ENCODE results near the gene CHADL.
"Not testable (repeated sequence)": the region's sequence is repeated elsewhere in the genome, so short reads cannot be mapped to it uniquely, and the experiment has no call there.

Gene CHADL, protein sequence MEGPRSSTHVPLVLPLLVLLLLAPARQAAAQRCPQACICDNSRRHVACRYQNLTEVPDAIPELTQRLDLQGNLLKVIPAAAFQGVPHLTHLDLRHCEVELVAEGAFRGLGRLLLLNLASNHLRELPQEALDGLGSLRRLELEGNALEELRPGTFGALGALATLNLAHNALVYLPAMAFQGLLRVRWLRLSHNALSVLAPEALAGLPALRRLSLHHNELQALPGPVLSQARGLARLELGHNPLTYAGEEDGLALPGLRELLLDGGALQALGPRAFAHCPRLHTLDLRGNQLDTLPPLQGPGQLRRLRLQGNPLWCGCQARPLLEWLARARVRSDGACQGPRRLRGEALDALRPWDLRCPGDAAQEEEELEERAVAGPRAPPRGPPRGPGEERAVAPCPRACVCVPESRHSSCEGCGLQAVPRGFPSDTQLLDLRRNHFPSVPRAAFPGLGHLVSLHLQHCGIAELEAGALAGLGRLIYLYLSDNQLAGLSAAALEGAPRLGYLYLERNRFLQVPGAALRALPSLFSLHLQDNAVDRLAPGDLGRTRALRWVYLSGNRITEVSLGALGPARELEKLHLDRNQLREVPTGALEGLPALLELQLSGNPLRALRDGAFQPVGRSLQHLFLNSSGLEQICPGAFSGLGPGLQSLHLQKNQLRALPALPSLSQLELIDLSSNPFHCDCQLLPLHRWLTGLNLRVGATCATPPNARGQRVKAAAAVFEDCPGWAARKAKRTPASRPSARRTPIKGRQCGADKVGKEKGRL

GRCh38 chr22:41240377-41241132 is at the start of gene CHADL:
TSS of gene CHADL (minus strand) at chr22:41240931. CDS start at chr22:41240881, 50 bp downstream.
- DNase-seq (ENCODE audit: low read depth), result no peak

- no peak for DNase-seq (ENCODE audit: low read depth)
These were observed 48.9 kb upstream of the CHADL start for GRCh38 chr22:41289671-41290070.

GRCh38 chr22:41288245-41288946 is 47.7 kb upstream of the CHADL start:
- no peak for DNase-seq (ENCODE audit: low read depth)

DNA sequence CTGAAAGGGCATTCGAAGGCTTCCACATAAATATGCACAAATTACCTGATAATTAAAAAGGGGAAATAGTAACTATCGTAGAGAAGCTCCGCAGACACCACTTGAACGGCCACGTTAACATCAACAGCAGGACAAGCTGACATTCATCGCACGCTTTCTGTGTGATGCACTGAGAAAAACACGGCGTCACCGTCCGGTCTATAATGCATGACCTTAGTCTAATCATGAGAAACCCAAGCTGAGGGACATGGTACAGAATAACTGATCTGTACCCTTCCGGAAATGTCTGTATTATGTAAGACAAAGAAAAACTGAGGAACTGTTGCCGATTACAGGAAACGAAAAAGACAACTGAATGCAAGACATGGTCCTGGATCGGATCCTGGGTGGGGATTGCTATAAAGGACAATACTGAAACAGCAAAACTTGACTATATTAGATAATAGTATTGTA is 45.9 kb upstream of the CHADL start:
- no peak for DNase-seq (ENCODE audit: low read depth)

DNA sequence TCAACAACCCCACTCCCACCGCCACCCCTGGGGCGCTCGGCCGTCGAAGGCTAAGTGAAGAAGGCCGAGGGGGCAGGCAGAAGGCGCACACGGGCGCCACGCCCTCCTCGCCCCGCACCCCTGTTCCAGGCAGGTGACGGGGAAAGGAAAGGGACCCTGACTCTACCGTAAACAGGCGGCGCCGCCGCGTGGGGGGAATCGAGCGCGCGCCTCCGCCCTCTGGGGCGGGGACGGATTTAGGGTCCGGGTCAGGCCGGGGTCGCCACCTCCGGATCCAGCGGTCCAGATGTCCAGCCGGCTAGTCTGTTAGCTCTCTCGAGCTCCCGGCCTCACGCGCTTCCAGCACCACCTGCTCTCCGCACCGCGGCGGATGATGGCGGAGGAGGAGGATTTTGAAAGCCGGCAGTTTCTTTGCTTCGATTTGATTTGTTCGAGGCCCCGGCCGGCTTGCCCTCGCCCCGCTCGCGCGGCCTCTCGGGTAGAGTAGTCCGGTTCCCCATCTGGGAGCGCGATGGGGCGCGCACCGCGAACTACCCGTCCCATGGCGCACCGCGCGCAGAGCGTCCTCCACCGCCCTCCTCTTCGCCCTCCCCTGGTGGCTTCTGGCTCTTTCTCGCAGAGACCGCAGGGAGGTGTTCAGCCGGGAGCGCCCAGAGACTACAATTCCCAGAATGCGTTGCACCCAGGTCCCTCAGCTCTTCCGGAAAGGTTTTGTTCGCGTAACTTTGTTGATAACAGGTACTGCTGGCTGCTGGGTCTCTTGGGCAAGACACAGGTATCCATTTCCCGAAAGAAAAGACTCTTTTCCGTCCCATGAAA is 45.3 kb upstream of the CHADL start, which contains the start of gene RANGAP1:
Gene RANGAP1 (minus strand): TSS at position 368 of the 819 bp plus-strand sequence. CDS start 5,143 bp downstream, outside the sequence.
- DNase-seq (ENCODE audit: low read depth), result peak; percentile 88

- peak; percentile 71 for DNase-seq (ENCODE audit: low read depth)
These were observed 44.7 kb upstream of the CHADL start for GRCh38 chr22:41285441-41285819.

GRCh38 chr22:41284465-41284864 is 43.7 kb upstream of the CHADL start:
- DNase-seq (ENCODE audit: low read depth), result no peak

- DNase-seq (ENCODE audit: low read depth), result no peak
These were observed 40.1 kb upstream of the CHADL start for GRCh38 chr22:41280854-41281253.

GRCh38 chr22:41280065-41280464 is 39.3 kb upstream of the CHADL start:
- DNase-seq (ENCODE audit: low read depth), result no peak

DNA sequence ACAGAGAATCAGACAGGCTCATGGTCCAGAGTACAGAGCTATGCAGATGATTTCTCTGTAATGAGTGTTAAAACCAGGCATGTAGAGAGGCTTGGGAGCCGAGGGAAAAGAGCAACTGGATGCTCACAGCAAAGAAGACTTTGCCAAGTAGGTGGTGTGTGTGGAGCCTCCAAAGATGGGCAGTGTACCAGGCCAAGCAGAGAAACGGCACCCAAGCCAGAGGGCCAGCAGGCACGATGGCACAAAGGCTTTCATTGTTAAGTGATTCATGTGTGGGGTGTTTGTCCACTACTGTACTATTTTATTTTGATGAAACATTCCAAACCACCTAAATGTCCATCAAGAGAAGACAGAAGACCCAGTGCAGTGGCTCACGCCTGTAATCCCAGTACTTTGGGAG is 34.1 kb upstream of the CHADL start:
- no peak for DNase-seq (ENCODE audit: low read depth)

GRCh38 chr22:41273128-41273527 is 32.4 kb upstream of the CHADL start:
- no peak for DNase-seq (ENCODE audit: low read depth)

GRCh38 chr22:41271787-41272186 is 31.1 kb upstream of the CHADL start:
- no peak for DNase-seq (ENCODE audit: low read depth)

- DNase-seq (ENCODE audit: low read depth), result no peak
These were observed 27.2 kb upstream of the CHADL start for GRCh38 chr22:41267958-41268357.

- no peak for DNase-seq (ENCODE audit: low read depth)
These were observed 23.7 kb upstream of the CHADL start for GRCh38 chr22:41264408-41264941.

- DNase-seq (ENCODE audit: low read depth), result no peak
These were observed 23.0 kb upstream of the CHADL start for GRCh38 chr22:41263704-41264103.

- no peak for DNase-seq (ENCODE audit: low read depth)
These were observed 21.6 kb upstream of the CHADL start for GRCh38 chr22:41262250-41262765.

GRCh38 chr22:41261541-41262249 is 21.0 kb upstream of the CHADL start:
- DNase-seq (ENCODE audit: low read depth), result no peak

DNA sequence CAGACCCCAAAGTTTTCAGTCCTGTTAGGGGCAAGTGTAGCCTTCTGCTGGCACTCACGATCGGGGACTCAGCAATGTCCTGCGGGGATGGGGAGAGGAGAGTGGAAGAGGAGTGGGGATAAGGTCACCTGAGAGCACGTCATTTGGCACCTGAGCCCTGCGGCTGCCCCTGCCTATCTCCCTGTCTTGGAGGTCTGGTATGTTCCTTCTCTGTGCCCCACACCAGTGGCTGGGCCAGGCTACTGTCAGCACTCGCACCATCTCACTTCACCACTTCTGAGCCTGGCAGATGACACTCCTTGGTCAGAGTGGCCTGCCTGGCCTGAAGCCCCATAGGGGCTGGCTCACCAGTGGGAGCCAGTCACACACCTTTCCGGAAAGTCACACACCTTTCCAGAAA is 20.1 kb upstream of the CHADL start:
- no peak for DNase-seq (ENCODE audit: low read depth)

DNA sequence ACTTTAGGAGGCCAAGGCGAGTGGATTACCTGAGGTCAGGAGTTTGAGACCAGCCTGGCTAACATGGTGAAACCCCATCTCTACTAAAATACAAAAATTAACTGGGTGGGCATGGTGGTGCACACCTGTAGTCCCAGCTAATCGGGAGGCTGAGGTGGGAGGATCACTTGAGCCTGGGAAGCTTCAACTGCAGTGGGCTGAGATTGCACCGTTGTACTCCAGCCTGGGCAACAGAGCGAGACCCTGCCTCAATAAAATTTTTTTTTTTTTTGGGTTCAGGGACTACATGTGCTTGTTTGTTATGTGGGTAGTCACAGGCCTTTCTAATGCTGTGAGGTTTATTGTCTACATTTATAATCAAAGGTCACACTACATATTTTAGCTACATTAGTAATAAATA is 19.0 kb upstream of the CHADL start:
- DNase-seq (ENCODE audit: low read depth), result not testable (repeated sequence)

- DNase-seq (ENCODE audit: low read depth), result no peak
These were observed 17.0 kb upstream of the CHADL start for GRCh38 chr22:41257696-41258095.
